ENCODE results near the gene XKRX.

The XKRX gene

DNA sequence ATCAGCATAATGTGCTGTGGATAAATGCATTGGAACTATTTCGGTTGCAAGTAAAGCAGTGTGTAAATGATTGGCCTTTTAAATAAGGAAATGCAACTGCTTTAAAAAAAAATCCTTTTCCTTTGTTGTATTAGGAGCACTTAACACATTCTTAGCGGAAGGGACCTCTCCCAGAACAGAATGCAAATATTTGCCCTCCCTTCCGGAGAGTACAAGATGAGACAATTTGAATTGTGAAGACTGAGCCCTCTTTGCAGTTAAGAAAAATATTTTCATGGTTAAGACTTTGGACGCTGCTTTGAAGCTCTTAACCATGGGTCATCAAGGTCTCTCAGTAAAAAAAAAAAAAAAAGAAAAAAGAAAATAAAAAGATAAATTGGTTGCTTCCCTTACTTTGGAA is 45.1 kb downstream of the XKRX start:
- no peak for DNase-seq

DNA sequence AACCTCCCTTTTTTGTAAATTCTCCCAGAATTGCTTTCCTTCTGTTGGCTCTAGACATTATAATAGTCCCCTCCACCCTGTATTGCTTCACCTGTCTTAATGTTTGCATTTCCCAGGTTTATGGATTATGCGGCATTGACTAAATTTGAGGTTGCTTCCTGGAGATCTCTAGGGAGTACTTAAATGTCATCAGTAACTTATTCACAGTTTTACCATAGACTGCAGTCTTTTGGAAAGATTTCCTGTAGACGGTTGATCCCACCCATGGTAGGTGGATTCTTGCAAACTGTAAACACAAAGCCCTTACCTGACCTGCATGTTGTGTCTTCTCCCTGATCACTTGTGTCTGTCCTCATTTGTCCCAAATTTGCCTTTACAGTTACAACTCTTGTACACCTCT is 48.3 kb downstream of the XKRX start:
- no peak for DNase-seq

DNA sequence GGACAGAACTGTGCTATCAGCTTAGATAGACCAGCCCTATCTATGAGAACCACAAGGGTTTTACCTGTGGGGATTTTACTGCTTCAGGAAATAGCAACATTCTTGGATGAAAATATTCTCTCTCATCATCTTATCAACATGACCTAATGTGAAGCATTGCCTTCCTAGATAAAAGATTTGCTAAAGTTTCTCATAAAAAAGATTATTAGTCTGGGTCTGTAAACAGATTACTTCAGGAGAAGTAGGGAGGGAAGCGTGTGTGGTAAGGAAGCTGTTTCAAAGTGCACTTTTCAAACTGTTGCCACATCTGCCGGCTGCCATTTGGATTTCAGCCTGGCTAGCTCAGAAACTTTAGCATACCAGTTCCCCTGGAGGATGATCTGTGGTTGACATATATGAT is 54.4 kb downstream of the XKRX start, which contains the start of gene NOX1:
Gene NOX1 (minus strand): TSS at position 35 of the 400 bp plus-strand sequence. CDS start 220 bp downstream, outside the sequence.
- DNase-seq, result no peak

DNA sequence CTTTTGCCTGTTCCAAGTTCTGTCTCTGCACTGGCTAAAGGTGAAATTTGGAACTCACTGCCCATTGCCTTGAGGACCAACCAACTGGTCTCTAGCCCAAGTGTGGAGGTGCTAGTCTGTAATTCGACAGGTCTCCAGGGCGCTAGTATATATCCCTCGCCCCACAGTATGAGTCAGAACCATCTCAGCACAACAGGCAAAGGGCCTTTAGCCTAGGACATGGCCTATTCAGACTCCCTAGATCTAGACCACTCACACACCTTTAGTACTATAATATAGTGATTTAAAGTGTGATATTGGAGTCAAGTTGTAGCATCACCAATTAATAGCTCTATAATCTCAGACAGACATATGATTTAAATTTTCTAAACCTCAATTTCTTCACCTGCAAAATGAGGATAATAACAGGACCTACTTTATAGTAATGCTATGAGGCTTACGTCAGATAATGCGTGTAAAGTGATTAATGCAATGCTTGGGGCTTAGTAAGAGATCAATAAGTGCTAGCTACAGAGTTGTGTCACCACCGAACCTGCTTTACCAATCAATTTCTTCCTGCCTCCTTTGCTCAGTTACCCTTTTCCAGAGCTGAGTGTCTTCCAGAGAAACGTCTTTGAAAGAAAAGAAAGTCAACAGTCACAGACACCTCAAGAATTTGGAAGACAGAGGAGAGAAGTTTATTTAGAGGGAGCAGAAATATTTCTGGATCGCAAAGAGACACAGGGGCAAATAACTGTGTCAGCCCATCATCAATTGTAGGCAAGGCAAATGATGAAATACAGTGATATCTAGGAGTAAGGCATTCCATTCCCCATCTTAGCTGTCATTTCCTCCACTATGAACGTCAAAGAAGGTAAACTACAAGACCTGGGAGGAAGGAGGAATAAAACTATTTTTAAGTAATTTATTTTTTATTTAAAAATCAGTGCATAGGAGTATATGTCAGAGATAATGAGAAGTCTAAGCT is 56.8 kb downstream of the XKRX start:
- DNase-seq, result no peak

DNA sequence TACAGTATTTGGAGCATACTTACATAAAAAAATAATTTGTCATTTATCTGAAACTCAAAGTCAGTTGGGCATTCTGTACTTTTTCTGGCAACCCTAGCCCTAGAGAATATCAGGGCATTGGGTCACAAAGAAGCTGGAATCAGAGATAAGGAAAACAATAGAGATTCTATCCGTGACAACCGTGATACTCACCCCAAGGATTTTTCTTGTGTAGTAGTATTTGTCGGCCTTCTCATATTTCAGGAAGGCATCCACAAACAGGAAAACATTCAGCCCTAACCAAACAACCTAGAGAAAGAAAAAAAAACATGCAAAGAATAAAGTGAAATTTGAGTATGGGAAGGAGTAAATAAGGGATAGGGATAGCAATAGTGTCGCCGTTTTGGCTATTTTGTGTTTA is 58.2 kb downstream of the XKRX start:
- DNase-seq, result no peak

DNA sequence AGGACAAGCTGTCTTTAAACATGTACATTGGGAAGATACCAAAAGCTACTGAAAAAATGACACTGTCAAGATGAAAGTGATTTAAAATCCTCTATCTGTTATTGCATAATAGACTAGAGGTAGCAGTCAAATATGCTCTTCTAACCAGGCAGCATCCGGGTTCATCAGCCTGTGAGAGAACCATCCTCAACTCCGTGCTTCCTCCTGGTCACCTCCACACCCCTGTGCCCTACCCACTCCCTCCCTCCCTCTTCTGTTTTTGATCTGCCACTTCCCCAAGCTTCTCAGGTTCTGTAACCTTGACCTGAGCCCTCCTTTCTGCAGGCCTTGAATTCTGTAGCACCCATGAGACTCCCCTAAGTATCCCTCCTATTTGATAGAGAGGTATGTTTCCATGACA is 60.4 kb downstream of the XKRX start:
- no peak for DNase-seq

DNA sequence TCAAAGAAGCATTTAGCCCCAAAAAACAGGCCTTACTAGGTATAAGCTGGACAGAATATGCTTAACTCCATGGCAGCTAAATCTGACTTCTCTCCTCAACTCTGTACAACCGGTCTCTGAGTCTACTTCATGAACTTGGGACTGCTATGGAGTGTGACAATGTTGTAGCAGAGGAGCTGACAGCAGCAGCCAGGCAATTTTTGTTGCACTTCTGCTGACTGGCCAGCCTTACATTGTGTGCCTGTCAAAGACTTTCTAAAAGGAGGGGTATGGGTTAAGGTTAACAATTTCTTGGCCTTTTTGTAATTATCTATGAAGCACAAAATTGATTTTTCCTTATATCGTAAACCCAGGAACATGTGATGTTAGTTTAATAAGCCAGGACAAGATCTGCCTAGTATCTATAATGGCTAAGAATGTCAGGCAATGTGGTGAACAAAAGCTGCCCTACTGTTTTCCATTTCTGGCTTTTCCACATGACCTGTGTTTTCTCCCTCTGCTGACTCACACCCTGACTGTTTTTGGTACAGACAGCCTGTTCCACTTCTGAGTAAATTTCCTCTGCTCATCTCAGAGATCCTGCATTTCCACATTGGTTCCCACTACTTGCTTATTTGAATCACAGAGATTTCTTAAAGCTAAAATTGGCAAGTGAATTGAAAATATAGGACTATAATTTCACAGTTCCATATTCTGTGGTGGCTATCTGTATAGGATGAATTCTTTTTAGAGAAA is 63.9 kb downstream of the XKRX start:
- no peak for DNase-seq

All from GDM1 (cell line).